NCI-H128 (cell line): Measurements from ENCODE around the gene TINAGL1.

Source experiments
- DNase-seq: peaks from one replicate; lab custom pipeline; 2025; ENCODE audit not compliant: unreplicated experiment; lab: John Stamatoyannopoulos, UW

TINAGL1 gene

DNA sequence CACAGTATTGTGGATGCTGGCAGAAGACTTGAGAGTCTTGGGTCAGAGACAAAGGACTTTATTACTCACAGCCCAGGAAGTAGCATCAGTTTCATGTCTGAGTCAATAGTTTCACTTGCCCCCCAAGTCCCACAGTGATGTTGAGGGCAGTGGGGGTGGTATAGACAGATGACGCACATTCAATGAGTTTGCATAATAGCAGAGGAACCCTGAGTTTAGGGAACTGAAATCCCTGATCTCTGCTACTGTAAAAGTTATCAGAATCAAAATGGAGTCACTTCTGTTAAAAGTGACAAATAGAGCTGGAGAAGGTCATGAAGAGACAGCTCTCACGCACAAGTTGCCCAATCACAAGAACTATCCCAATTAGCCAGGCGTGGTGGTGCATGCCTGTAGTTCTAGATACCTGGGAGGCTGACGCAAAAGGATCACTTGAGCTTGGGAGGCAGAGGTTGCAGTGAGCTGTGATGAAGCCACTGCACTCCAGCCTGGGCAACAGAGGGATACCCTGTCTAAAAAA is 29.7 kb downstream of the TINAGL1 start:
- DNase-seq: no peak

GRCh38 chr1:31607360-31607759 is 31.0 kb downstream of the TINAGL1 start:
- no peak for DNase-seq

DNA sequence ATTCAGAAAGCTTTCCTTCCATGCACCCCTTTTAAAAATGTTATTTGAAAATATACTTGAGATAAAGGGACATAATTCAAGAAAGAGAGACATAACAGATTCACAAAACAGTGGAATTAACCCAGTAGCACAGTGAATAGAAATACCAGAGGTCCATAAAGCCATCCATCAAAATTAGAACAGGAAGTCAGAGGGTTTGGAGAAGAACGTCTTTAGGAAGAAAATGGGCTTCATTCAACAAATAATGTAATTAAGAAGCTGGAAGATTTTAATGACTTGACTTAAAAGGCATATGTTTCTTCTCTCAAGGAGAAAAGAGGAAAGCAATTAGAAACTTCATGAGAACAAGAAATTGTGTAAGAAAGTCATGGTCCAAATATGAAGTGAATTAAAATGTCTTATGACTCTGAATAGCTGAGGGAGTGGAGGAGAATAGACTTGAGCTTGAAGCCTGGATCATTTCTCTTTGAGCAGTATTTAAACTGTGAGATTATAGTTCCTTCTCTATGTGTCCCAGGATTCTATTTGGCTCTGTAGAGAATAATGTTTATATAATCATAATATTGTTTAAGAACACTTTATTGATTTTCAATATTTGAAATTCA is 33.3 kb downstream of the TINAGL1 start:
- DNase-seq: no peak

- no peak for DNase-seq
Measured at GRCh38 chr1:31614414-31615005, 38.2 kb downstream of the TINAGL1 start.

GRCh38 chr1:31615414-31615813 is 39.1 kb downstream of the TINAGL1 start:
- no peak for DNase-seq

GRCh38 chr1:31615939-31616338 is 39.6 kb downstream of the TINAGL1 start:
- DNase-seq: no peak

DNA sequence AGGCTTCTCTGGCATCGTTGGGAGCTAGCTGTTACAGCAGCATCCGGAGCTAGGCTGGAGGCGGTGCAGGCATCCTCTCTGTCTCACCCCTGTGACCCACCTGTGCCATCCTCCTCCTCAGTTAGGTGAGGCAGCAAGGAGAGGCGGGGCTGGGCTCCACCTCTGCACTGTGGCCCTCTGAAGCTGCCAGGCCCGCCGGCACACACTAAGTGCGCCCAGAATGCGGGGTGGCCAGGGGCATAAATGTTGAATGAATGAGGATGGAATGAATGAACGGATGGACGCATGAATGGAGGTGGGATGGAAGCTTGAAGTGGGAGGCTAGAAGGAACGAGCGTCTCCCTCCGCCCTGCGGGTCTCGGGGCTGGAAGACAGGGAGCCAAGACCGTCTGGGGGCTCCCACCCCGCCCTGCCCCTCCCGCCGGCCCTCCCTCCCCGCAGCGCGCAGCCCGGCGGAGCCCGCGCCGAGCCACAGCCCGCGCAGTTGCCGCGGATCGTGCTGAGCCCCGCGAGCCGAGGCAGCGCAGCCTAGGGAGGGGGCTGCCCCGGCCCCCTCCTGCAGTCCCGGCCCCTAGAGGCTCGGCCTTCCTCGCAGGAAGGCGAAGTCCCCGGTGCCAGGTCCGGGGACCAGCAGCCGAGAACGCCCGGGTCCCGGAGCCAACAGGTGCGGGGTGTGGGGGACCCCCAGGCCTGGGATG is 41.1 kb downstream of the TINAGL1 start, which contains the start of gene HCRTR1:
TSS of gene HCRTR1 (plus strand) at position 472 of the 698 bp plus-strand sequence. CDS start 1,504 bp downstream, outside the sequence.
- DNase-seq: no peak

DNA sequence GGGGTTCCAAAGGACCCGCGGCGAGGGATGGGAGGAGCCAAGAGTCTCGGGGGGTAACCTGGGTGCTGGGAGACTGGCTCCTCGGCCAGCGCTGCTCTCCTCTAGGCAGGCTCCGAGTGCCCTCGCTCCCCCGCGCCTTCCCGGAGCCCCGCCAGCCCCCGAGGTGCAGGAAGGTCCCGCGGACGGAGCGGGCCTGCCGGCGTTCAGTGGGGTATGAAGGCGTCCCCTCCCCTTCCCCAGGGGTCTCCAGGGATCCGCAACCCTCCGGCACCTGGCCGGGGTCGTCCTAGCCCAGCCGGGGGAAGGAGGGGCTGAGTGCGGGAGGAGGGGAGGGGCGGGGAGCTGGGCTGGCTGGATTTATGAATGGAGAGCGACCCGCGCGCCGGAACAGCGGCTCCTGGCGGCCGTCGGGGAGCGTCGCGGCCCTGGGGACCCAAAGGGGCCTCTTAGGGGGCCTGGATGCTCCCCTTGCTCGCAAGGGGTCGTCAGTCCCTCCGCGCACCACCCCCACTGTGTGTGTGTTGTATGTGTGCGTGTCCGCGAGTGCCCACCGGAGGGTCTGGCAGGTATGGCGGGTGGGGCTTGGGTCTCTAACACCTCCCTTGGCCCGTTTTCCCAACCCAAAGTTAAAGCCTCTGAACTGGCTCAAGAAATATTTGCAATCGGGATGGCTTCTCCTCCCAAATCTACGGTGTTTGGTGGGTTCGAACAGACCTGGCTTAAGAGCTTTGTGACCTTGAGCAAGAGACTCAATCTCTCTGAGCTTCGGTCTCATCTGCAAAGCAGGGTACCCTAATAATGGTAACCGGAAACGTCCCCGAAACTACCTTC is 41.8 kb downstream of the TINAGL1 start:
- DNase-seq: no peak

- no peak for DNase-seq
Measured at GRCh38 chr1:31618916-31619846, 42.9 kb downstream of the TINAGL1 start.

DNA sequence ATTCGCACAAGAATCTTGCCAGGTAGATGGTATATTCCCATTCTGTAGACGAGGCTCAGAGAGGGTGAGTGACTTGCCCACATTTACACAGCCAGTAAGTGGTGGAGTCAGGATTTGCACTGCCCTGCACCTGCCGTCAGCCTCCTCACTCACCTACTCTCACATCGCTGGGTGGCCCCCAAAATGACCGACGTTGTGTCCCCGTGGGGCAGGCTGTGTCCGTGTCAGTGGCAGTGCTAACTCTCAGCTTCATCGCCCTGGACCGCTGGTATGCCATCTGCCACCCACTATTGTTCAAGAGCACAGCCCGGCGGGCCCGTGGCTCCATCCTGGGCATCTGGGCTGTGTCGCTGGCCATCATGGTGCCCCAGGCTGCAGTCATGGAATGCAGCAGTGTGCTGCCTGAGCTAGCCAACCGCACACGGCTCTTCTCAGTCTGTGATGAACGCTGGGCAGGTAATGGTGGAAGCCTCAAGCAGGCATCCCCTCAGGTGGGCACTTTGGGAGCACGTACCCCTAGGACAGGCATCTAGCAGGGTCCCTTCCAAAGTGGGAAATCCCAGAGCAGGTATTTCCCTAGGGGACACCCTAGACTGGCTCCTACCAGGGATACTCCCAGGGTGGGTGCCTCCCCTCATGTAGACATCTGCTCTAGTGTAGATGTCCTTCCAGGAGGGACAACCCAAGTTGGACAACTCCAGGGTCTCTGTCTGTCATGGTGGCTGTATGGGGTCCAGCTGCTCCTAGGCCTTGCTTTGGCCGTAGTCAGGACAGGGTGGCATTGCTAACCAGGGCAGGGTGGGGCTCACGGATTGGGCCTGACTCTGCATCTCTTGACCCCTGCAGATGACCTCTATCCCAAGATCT is 44.5 kb downstream of the TINAGL1 start:
- no peak for DNase-seq

DNA sequence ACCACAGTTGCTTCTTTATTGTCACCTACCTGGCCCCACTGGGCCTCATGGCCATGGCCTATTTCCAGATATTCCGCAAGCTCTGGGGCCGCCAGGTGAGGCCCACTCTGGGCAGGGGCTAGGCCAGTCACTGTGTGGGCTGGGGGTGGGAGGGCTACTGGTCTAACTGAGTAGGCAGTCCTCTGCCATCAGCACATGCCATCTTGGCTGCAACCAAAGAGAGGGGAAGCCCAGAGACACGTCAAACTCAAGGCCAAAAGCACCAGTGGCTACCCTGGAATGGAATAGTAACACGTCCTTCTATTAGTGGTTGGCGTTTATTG is 45.1 kb downstream of the TINAGL1 start:
- no peak for DNase-seq

GRCh38 chr1:31621847-31622730 is 45.8 kb downstream of the TINAGL1 start:
- DNase-seq: no peak

GRCh38 chr1:31623365-31623764 is 47.0 kb downstream of the TINAGL1 start:
- no peak for DNase-seq

DNA sequence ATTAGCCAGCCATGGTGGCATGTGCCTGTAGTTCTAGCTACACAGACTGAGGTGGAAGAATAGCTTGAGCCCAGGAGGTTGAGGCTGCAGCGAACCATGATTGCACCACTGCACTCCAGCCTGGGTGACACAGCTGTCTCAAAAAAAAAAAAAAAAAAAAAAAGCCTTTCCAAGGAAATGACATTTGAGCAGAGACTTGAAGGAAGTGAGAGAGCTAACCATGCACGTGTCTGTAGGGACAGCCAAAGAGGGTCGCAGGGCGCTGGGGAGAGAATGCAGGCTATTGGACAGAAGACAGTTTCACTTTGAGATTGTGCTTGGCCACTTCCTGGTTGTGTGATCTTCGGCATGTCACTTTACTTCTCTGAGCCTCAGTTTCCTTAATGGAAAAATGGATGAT is 48.0 kb downstream of the TINAGL1 start:
- DNase-seq: no peak

GRCh38 chr1:31624731-31625514 is 48.6 kb downstream of the TINAGL1 start:
- DNase-seq: no peak

GRCh38 chr1:31625561-31626222 is 49.4 kb downstream of the TINAGL1 start:
- DNase-seq: no peak
